Bronchial epithelial cell (primary cell): Measurements from ENCODE around the gene PFKFB3. TPM values are rescaled to one million over a fixed set of nuclear protein-coding genes. Genes with fewer than 3 reads are reported as not detected.

Source experiments
- DNase-seq: peaks from one replicate; pipeline ENCODE4 v3.0.0-alpha.2; 2010; ENCODE audit warnings: low read depth
- FAIRE-seq: peaks from 2 replicates; lab custom pipeline; 2011; peaks lifted over from hg19 to GRCh38; lab: Jason Lieb, UNC
- H3K27me3 ChIP-seq: 2 replicates; pipeline ENCODE4 v1.5.1; 2011; ENCODE audit warnings: low read length; ENCODE audit not compliant: control insufficient read depth, insufficient read depth
- H3K36me3 ChIP-seq: 2 replicates; pipeline ENCODE4 v1.5.1; 2011; ENCODE audit warnings: low read length; ENCODE audit not compliant: control insufficient read depth, insufficient read depth
- H3K4me3 ChIP-seq: 2 replicates; pipeline ENCODE4 v1.5.1; 2011; ENCODE audit warnings: mild to moderate bottlenecking, low read depth, low read length, control low read depth
- total RNA-seq: library from RNA; depleted of rRNA; stranded (reverse); fragments of >200 nt; gene quantifications from 2 replicates; pipeline ENCODE4 v1.2.1, GENCODE V29; 2014
- TF ChIP-seq, protein P1 (sequence below): IDR thresholded peaks from 2 replicates; pipeline ENCODE4 v1.5.1; 2011; ENCODE audit warnings: mild to moderate bottlenecking, moderate library complexity, low read length, control low read depth, inconsistent platforms; ENCODE audit not compliant: insufficient read depth, severe bottlenecking

The PFKFB3 gene
- total RNA-seq, 1 donor from 2014 or later, result 18.7 TPM

DNA sequence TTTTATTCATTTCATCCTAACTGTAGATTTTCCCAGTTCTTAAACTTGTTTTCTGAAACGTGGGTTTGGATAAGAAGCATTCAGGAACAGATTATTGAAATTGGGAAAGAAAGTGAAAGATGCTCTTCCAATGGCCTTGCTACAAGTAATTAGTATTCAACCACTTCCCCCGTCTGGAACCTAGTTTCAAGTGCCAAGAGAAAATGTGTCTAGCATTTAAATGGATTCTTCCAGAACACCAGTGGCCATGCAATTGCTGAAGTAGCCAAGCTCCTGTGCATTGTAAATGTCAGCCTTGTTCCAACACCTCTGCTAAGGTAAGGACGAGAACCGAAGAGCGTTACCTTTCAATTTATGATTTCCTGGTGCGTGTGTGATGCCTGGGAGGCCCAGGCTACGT, 68.2 kb downstream of the PFKFB3 start:
- Histone ChIP-seq H3K27me3 (no peaks in the 10 kb centered on the region), H3K36me3 (no peaks in the 10 kb centered on the region), H3K4me3 (no peak overlapping the region)
- FAIRE-seq (no peak), DNase-seq (no peak)
- TF ChIP-seq, protein P1, sequence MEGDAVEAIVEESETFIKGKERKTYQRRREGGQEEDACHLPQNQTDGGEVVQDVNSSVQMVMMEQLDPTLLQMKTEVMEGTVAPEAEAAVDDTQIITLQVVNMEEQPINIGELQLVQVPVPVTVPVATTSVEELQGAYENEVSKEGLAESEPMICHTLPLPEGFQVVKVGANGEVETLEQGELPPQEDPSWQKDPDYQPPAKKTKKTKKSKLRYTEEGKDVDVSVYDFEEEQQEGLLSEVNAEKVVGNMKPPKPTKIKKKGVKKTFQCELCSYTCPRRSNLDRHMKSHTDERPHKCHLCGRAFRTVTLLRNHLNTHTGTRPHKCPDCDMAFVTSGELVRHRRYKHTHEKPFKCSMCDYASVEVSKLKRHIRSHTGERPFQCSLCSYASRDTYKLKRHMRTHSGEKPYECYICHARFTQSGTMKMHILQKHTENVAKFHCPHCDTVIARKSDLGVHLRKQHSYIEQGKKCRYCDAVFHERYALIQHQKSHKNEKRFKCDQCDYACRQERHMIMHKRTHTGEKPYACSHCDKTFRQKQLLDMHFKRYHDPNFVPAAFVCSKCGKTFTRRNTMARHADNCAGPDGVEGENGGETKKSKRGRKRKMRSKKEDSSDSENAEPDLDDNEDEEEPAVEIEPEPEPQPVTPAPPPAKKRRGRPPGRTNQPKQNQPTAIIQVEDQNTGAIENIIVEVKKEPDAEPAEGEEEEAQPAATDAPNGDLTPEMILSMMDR, result no peak

DNA sequence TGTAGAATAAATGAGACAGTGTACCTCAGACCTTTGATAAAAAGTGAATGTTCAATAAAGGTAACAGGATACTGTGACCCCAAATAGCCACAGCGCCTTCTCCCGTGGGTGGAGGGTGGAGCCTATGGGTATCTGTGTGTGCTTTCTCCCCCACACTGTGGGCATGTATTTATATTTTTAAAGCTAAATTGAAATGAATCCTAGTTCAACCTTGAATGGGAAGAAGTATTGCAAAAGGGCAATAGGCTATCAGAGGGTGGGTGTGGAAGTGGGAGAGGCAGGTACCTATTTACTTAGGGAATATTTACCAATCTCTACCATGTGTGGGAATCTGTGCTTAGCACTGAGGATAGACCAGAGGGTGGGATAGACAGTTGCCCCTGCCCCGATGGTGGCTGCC, 68.9 kb downstream of the PFKFB3 start:
- no peaks in the 10 kb centered on the region for H3K27me3 ChIP-seq
- no peak for FAIRE-seq
- TF ChIP-seq, protein P1, result no peak

DNA sequence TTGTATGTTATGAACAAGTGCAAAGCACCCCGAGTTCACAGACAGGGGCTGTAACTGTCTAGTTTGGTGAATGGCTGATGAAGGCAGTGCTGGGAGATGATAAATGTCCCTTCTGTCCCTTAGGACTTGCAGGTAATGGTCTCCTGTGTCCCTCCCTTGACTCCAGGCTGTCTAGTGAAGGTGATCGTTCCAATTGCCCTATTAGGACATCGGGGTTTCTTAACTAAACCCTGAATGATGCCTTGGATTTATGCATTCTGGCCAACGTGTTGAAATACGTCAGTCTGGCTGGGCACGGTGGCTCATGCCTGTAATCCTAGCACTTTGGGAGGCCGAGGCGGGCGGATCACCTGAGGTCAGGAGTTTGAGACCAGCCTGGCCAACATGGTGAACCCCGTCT, 69.4 kb downstream of the PFKFB3 start:
- FAIRE-seq (no peak), DNase-seq (no peak)
- Histone ChIP-seq H3K36me3 (no peaks in the 10 kb centered on the region), H3K4me3 (no peak overlapping the region), H3K27me3 (no peaks in the 10 kb centered on the region)
- TF ChIP-seq, protein P1, result no peak

More for the DNA sequence above, 68.9 kb downstream of the PFKFB3 start:
- Histone ChIP-seq H3K4me3 (no peak overlapping the region), H3K36me3 (no peaks in the 10 kb centered on the region)
- DNase-seq, result no peak

DNA sequence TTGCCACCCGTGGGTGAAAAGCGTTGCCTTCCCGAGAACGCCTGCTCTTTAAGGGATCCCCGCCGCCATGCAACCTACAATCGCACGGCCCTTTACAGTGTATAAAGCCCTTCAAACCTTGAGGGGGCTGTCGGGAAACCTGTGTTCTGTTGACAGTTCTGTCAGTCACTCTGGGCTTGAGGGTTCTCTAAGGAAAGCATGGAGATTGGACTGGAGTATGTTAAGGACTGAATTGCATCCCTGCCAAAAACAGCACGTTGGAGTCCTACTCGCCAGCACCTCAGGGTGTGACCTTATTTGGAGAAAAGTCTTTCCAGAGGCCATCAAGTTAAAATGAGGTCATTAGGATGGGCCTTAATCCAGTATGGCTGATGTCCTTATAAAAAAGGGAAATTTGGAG, 70.6 kb downstream of the PFKFB3 start:
- Histone ChIP-seq H3K4me3 (no peak overlapping the region), H3K27me3 (no peaks in the 10 kb centered on the region), H3K36me3 (no peaks in the 10 kb centered on the region)
- TF ChIP-seq, protein P1, result no peak
- no peak for FAIRE-seq
- DNase-seq, result no peak

DNA sequence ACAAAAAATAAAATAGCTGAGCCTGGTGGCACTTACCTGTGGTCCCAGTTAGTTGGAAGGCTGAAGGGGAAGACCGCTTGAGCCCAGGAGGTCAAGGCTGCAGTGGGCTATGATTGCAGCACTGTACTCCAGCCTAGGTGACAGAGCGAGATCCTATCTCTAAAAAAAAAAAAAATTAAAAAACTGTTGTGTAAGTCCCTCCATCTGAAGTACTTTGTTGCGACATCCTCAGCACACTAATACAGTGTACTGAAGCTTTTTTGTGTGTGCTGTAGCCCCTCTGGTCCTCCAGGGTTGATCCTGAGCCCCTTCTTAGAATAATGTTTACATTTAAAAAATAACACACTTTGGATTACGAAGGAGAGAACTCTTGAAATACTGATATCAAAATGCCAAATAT, 71.3 kb downstream of the PFKFB3 start:
- TF ChIP-seq, protein P1, result no peak
- no peaks in the 10 kb centered on the region for H3K36me3 ChIP-seq
- H3K4me3 ChIP-seq, result no peak overlapping the region
- no peaks in the 10 kb centered on the region for H3K27me3 ChIP-seq
- DNase-seq, result peak; percentile 28
- no peak for FAIRE-seq

DNA sequence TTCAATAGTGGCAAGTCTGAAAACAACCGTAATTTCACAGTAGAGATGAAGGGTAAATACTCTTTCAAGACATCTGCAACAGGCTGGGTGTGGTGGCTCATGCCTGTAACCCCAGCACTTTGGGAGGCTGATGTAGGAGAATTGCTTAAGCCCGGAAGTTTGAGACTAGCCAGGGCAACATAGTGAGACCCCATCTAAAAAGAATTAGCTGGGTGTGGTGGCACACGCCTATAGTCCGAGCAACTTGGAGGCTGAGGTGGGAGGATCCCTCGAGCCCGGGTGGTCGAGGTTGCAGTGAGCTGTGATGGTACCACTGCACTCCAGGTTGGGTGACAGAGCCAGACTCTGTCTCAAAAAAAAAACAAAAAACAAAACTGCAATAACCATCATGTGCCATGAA, 71.8 kb downstream of the PFKFB3 start:
- TF ChIP-seq, protein P1, result no peak
- Histone ChIP-seq H3K36me3 (no peaks in the 10 kb centered on the region), H3K4me3 (no peak overlapping the region), H3K27me3 (no peaks in the 10 kb centered on the region)
- FAIRE-seq, result no peak
- no peak for DNase-seq
